OCI-LY1 (cell line): ENCODE measurements around the gene TMEM158.

Experiments used
- H2AFZ ChIP-seq: fragments of 200-600 bp; sonication (generic), shearing (Covaris generic); 2 replicates; pipeline ENCODE4 v1.6.0; 2014; ENCODE audit warnings: antibody characterized with exemption, mild to moderate bottlenecking, low read length
- H3F3A ChIP-seq: fragments of 200-600 bp; sonication (generic), shearing (Covaris generic); 2 replicates; pipeline ENCODE4 v1.6.0; 2014; ENCODE audit warnings: mild to moderate bottlenecking, antibody characterized with exemption, low read length, moderate library complexity; ENCODE audit not compliant: insufficient read depth
- H3K27ac ChIP-seq: fragments of 200-600 bp; sonication (generic); 2 replicates; pipeline ENCODE4 v1.5.1; 2014; ENCODE audit warnings: low read length, mixed run types, mild to moderate bottlenecking, low read depth; ENCODE audit not compliant: poor library complexity, severe bottlenecking
- H3K27me3 ChIP-seq: fragments of 200-600 bp; sonication (generic); 2 replicates; pipeline ENCODE4 v1.6.0; 2014; ENCODE audit warnings: antibody characterized with exemption, mild to moderate bottlenecking, low read length, moderate library complexity; ENCODE audit not compliant: insufficient read depth
- H3K36me3 ChIP-seq: fragments of 200-600 bp; sonication (generic); 2 replicates; pipeline ENCODE4 v1.6.1; 2014; ENCODE audit warnings: mild to moderate bottlenecking, antibody characterized with exemption, low read length, moderate library complexity, mixed read lengths; ENCODE audit not compliant: insufficient read depth
- H3K4me1 ChIP-seq: fragments of 200-600 bp; sonication (generic); 2 replicates; pipeline ENCODE4 v1.5.1; 2014; ENCODE audit warnings: mild to moderate bottlenecking, low read length, moderate library complexity; ENCODE audit not compliant: insufficient read depth, severe bottlenecking
- H3K4me2 ChIP-seq: fragments of 200-600 bp; sonication (generic), shearing (Covaris generic); 2 replicates; pipeline ENCODE4 v1.6.1; 2014; ENCODE audit warnings: low read length
- H3K4me3 ChIP-seq: fragments of 200-600 bp; sonication (generic); 2 replicates; pipeline ENCODE4 v1.5.1; 2014; ENCODE audit warnings: low read length, low read depth, mild to moderate bottlenecking, mixed read lengths; ENCODE audit not compliant: poor library complexity, severe bottlenecking
- H3K79me2 ChIP-seq: fragments of 200-600 bp; shearing (Covaris generic); 2 replicates; pipeline ENCODE4 v1.6.1; 2016; ENCODE audit warnings: mixed run types, low read length, mixed read lengths; ENCODE audit not compliant: insufficient read depth
- H3K9ac ChIP-seq: fragments of 200-600 bp; sonication (generic), shearing (Covaris generic); 2 replicates; pipeline ENCODE4 v1.6.1; 2014; ENCODE audit warnings: mild to moderate bottlenecking, low read length, mixed read lengths
- H3K9me2 ChIP-seq: fragments of 200-600 bp; sonication (generic), shearing (Covaris generic); 2 replicates; pipeline ENCODE4 v1.6.1; 2014; ENCODE audit warnings: low read depth, mild to moderate bottlenecking, low read length, mixed read lengths
- H3K9me3 ChIP-seq: fragments of 200-600 bp; shearing (Covaris generic); 2 replicates; pipeline ENCODE4 v1.6.1; 2014; ENCODE audit warnings: low read length, mixed read lengths
- H4K20me1 ChIP-seq: fragments of 200-600 bp; sonication (generic), shearing (Covaris generic); 2 replicates; pipeline ENCODE4 v1.6.0; 2016; ENCODE audit warnings: mild to moderate bottlenecking, low read length; ENCODE audit not compliant: insufficient read depth
- CTCF ChIP-seq: fragments of 200-600 bp; sonication (generic), shearing (Covaris generic); IDR thresholded peaks from 2 replicates; pipeline ENCODE4 v1.5.1; 2017; ENCODE audit warnings: mild to moderate bottlenecking, antibody characterized with exemption, low read length, moderate library complexity, mixed read lengths
- EZH2 ChIP-seq: fragments of 200-600 bp; sonication (generic), shearing (Covaris generic); IDR thresholded peaks from 2 replicates; pipeline ENCODE4 v1.8.0; 2017; ENCODE audit warnings: borderline replicate concordance, mixed run types, mild to moderate bottlenecking, antibody characterized with exemption, low read length, moderate library complexity, mixed read lengths

TMEM158 gene

GRCh38 chr3:45208586-45208985 lies 17.5 kb downstream of the TMEM158 start:
- Histone ChIP-seq H4K20me1 (no peaks in the 10 kb centered on the region), H3K79me2 (no peaks in the 10 kb centered on the region), H3K36me3 (no peaks in the 10 kb centered on the region), H3K9me2 (no peaks in the 10 kb centered on the region), H2AFZ (no peak overlapping the region), H3K4me2 (no peak overlapping the region), H3K27ac (no peak overlapping the region), H3F3A (no peaks in the 10 kb centered on the region), H3K9me3 (no peaks in the 10 kb centered on the region), H3K4me3 (no peak overlapping the region), H3K27me3 (no peaks in the 10 kb centered on the region), H3K4me1 (no peaks in the 10 kb centered on the region), H3K9ac (no peak overlapping the region)
- TF ChIP-seq EZH2 (no peak), CTCF (no peak)

GRCh38 chr3:45207446-45207845 lies 18.6 kb downstream of the TMEM158 start:
- Histone ChIP-seq H3K4me1 (no peaks in the 10 kb centered on the region), H3F3A (no peaks in the 10 kb centered on the region), H3K36me3 (no peaks in the 10 kb centered on the region), H2AFZ (no peak overlapping the region), H4K20me1 (no peaks in the 10 kb centered on the region), H3K9me3 (no peaks in the 10 kb centered on the region), H3K9me2 (no peaks in the 10 kb centered on the region), H3K27ac (no peak overlapping the region), H3K4me2 (no peak overlapping the region), H3K4me3 (no peak overlapping the region), H3K9ac (no peak overlapping the region), H3K27me3 (no peaks in the 10 kb centered on the region), H3K79me2 (no peaks in the 10 kb centered on the region)
- TF ChIP-seq EZH2 = no peak
- TF ChIP-seq CTCF = no peak

GRCh38 chr3:45205126-45205525 lies 21.0 kb downstream of the TMEM158 start:
- H3F3A ChIP-seq = no peaks in the 10 kb centered on the region
- no peak overlapping the region for H3K4me2 ChIP-seq
- no peaks in the 10 kb centered on the region for H4K20me1 ChIP-seq
- H3K27me3 ChIP-seq = no peaks in the 10 kb centered on the region
- no peak overlapping the region for H3K4me3 ChIP-seq
- no peak overlapping the region for H3K9ac ChIP-seq
- no peaks in the 10 kb centered on the region for H3K79me2 ChIP-seq
- no peaks in the 10 kb centered on the region for H3K4me1 ChIP-seq
- no peaks in the 10 kb centered on the region for H3K36me3 ChIP-seq
- H3K9me3 ChIP-seq = no peaks in the 10 kb centered on the region
- H3K9me2 ChIP-seq = no peaks in the 10 kb centered on the region
- TF ChIP-seq CTCF = no peak
- TF ChIP-seq EZH2 = no peak
- no peak overlapping the region for H3K27ac ChIP-seq
- no peak overlapping the region for H2AFZ ChIP-seq
